Measurements from ENCODE around the gene GAST.
A peak's percentile ranks its signal among the peaks of the same experiment; 100 is the strongest.
"Not testable (repeated sequence)": the region's sequence is repeated elsewhere in the genome, so short reads cannot be mapped to it uniquely, and the experiment has no call there.

GAST gene

DNA sequence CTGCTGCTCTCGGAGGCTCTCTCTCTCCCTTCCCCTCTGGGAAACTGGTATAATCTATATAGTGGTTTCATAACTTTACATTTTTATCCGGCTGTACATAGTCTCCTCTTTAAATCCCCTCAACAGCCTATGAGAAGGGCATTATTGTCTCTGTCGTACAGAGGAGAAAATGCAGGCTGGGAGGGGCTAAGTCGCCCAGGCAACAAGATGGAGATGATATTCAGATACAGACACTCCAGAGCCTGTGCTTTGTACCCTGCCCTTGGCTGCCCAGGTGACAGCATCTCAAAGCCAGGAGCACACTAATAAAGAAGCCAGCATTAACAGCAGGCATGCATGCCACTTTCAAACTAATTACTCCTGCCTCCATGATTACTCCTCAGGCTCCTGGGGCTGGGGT lies 28.1 kb upstream of the GAST start:
- no peak for DNase-seq

DNA sequence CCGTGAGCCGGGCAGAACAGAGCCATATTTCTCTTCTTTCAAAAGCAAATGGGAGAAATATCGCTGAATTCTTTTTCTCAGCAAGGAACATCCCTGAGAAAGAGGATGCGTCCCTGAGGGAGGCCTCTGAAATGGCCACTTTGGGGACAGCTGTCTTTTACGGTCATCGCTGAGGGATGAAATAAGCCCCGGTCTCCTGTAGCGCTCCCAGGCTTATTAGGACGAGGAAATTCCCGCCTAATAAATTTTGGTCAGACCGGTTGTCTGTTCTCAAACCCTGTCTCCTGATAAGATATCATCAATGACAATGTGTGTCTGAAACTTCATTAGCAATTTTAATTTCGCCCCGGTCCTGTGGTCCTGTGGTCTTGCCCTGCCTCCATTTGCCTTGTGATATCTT lies 26.4 kb upstream of the GAST start:
- not testable (repeated sequence) for DNase-seq

DNA sequence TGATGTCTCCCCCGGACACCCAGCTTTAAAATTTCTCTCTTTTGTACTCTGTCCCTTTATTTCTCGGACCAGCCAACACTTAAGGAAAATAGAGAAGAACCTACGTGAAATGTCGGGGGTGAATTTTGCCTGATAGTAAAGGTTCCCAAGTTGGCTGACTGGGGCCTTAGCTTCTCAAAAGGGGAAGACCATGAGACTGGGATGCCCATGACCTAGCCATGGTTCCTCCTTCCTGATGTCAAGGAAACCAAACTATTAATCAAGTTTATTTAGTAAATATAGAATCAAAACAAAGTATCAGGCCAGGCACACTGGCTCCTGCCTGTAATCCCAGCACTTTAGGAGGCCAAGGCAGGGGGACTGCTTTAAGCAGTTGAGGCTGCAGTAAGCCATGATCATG lies 25.9 kb upstream of the GAST start:
- no peak for DNase-seq

DNA sequence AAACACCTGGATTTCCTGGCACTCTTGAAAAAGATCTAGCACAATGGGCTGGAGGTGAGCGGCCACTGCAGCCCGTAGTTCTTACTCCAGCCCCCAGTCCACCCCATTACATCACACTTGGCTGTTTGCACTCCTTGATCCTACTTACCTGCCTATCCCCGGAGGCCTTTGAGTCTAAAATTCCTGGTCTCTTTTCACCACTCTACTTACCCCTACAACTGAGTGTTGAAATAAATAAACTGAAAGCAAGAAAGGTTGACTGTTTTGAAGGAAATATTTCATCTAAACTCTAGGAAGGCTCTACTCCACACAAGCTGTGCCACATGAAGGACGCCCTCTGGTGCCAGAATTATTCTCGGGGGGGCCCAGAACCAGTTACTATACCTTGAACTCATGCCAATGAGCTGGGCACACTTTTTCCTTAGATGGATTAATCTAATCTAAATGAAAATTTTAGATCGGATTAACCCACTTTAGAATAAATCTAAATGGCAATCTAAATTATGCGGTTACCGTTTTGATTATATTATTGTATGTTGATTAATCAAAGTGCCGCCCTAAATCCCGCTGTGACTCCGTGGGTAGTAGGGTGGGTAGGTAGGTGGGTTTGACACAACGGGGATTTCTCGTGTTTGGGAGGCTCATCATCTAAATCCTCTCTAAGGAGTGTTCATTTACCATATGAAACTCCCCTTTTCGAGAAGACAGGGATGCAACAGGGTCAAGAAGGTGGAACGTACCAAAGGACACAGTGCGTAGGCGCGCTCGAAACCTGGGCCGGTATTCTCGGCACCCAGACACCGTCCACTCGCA lies 24.1 kb upstream of the GAST start:
- peak; percentile 89 for DNase-seq

DNA sequence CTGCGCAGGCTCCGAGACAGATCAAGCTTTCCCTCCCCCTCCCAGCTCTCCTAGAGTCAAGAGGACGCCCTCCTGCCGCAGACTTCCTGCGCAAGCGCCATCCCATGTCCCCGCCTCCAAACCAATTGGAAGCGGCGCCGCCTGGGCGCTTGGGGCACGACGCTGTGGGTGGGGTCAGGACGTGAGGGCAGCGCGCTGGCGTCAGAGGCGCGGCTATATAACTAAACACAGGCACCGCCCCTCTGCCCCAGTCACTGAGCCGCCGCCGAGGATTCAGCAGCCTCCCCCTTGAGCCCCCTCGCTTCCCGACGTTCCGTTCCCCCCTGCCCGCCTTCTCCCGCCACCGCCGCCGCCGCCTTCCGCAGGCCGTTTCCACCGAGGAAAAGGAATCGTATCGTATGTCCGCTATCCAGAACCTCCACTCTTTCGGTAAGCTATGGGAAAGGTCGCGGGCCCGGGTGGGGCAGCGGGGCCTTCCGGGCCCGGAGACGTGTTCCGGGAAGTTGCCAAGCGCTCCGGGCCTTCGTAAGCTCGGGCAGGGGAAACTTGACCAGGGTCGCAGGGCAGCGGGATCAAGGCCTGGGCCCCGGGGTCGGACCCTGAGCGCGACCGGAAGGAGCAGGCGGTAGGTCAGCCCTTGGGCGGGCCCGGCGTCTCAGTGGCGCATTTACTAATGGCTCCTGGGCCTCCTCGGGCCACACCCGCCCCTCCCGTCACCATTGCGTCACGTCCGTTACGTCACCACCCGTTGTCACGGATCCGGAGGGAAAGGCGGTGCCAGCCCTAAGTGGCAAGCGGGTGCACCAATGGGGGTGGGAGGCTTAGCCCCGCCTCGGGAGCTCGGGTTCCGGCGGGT lies 23.3 kb upstream of the GAST start, which contains the start of gene EIF1:
TSS of gene EIF1 (plus strand) at position 245 of the 856 bp plus-strand sequence. CDS start at position 399, 154 bp downstream.
- peak; percentile 99 for DNase-seq

DNA sequence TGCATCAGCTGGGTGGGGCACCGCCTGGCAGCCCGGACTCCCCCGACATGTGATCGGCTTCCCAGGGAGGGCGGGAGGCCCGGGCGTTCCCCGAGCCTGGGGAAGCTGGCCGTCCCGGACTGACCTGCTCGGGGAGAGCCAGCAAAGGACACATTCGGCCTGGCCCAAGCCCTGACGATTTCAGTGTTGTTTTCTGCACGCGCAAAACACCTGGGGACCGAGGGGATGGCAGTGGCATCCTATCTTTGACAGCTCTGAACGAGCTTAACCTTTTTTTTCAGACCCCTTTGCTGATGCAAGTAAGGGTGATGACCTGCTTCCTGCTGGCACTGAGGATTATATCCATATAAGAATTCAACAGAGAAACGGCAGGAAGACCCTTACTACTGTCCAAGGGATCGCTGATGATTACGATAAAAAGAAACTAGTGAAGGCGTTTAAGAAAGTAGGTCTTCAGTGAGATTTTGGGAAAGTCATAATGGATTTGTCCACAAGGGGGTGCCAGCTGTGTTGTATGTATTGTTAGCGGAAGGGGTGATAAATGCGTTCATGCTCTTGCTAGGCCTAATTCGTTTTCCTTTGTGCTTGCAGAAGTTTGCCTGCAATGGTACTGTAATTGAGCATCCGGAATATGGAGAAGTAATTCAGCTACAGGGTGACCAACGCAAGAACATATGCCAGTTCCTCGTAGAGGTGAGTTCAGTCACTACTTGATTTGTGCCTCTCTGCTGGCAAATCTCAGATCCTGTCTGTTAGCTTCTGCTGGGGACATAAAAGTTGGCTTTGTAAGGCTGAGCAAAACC lies 22.4 kb upstream of the GAST start:
- peak; percentile 48 for DNase-seq

DNA sequence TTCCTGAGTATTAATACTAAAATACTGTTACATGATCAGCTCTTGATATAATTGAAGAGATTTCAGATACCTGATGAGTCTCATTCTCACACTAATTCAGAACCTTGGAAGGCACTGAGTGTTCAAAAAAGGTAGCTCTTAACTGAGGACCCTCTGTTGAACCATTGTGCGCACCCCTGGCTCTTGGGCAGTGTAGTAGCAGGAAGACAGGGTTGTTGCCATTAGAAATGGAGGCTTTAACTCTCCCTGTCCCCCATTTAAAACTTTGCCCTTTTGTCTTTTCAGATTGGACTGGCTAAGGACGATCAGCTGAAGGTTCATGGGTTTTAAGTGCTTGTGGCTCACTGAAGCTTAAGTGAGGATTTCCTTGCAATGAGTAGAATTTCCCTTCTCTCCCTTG lies 21.6 kb upstream of the GAST start:
- DNase-seq: no peak

DNA sequence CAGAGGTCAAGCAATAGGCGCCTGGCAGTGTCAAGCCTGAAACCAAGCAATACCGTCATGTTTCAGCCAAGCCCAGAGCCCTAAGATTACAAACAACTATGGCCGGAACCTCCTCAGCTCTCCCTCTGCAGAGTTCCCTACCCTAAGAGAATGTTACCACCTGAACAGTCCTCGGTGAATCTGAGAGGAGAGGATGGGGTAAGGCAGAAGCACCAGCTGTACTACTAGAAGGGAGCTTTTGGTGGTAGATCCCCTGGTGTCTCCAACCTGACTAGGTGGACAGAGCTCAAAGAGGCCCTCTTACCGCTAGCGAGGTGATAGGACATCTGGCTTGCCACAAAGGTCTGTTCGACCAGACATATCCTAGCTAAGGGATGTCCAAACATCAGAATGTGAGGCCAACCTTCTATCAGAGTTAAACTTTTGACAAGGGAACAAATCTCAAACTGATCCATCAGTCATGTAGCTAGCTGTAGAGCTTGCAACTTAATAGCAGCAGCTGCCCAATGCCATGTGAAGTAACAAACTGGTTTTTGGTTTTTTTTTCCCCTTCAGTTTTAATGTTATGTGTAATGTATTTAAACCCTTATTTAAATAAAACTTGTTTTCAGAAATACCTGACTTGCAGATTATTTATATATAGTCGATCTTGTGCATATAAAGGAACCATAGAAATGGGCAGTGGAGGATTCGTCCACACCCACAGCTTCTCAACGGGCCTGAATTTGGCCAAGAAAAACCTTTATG lies 20.9 kb upstream of the GAST start:
- DNase-seq: no peak

DNA sequence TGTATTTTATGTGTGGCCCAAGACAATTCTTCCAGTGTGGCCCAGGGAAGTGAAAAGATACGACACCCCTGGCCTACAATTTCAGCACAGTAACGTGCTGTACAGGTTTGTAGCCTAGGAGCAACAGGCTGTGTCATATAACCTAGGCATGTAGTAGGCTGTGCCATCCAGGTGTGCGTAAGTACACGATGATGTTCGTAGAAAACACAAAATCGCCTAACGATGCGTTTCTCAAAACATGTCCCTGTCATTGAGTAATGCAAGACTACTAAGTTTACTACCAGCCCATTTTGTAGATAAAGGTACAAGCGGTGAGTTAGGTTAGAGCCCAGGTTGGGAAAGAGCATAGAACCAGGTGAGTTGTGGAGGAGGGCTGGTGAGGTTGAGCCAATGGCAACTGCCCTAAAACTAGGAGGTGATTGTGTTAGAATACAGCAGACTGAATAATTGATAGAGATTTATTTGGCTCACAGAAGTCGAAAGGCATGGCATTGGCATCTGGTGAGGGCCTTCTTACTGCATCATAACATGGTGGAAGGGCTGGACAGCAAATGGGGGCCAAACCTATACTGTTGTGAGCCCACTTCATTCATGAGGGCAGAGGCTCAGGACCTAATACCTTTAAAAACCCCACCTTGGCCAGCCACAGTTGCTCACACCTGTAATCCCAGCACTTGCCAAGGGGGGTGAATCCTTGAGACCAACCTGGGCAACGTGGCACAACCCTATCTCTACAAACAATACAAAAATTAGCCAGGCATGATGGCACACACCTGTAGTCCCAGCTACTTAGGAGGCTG lies 19.2 kb upstream of the GAST start:
- DNase-seq: no peak

DNA sequence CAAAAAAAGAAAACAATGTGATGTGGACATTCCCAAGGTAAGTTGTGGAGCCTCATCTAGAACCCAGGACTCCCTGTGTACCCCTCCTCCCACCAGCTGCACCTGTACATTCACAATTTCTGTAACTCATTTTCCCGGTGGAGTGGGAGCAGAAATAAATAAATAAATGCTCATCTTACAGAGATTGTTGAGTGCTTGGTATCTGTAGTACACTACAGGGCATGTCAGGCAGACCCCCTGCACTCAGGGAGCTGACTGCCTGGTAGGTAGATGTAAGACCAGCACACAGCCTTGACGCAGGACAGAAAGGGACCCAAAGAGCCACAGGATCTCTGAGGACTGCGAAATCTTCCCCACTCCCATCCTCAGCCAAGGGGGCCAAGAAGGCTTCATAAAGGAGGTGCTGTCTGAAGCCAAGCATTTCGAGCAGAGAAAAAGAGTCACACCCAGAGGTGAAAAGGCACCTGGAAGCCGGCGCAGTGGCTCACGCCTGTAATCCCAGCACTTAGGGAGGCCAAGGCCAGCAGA lies 16.9 kb upstream of the GAST start:
- DNase-seq: no peak

DNA sequence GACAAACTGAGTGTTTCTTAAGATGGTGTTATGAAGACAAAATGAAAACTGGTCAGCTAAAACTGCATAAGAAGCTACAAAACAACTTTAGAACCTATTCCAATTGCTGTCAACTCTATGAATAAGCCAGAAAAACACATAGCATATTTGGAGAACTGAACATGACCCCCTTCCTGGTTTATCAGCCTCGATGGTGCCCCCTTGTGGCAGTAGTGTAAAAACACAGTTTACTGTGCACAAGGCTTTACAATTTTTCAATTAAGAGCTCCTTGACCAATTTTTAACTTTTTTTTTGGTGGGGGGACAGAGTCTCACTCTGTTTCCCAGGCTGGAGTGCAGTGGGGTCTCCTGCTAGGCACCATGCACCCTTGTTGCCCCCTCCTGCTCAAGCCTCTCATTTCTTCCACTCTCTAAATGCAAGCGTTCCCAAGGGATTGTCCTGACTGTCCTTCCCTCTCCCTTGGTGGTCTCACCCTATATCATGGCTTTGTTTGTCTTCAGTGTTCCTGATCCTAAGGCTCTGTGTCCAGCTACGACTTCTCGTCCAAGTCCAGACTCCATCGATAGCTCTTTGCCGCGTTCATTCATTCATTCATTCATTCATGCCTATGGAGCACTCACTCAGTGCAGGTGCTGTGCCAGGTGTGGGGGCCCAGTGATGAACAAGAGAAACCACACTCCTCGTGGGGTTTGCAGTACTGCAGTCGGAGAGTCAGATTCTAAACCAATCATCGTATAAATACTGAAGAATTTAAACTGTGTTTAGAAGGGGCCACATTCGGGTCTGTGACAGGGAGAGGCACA lies 16.0 kb upstream of the GAST start:
- DNase-seq: peak; percentile 60

DNA sequence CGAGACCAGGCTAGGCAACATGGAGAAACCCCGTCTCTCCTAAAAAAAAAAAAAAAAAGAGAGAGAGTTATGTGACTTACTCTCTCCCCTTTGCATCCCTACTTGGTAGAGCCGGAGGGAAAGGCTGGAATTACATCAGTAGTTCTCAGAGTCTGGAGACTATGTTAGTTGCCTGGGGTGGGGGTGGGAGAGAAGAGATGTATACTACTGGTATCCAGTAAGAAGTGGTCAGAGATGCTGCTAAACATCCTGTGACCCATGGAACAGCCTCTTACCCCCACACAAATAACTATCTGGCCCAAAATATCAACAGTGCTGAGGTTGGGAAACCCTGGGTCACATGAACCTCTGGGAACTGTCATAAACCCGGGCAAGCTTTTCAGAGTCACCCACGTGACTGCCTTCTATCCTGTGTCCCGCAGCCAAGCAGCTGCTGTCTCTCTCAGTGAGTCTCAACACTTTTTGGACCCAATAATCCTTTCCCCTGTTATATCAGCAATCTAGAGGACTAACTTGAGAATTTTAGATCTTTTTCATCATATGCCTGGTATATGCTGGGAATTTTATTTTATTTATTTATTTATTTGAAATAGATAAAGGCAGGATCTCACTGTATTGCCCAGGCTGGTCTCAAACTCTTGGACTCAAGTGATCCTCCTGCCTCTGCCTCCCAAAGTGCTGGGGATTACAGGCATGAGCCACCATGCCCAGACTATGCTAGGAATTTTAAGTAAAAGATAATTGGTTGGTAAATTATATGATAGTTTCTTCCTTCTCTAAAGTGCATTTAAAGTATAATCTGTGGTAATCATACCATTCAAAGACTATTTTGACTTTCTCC lies 14.8 kb upstream of the GAST start:
- no peak for DNase-seq

DNA sequence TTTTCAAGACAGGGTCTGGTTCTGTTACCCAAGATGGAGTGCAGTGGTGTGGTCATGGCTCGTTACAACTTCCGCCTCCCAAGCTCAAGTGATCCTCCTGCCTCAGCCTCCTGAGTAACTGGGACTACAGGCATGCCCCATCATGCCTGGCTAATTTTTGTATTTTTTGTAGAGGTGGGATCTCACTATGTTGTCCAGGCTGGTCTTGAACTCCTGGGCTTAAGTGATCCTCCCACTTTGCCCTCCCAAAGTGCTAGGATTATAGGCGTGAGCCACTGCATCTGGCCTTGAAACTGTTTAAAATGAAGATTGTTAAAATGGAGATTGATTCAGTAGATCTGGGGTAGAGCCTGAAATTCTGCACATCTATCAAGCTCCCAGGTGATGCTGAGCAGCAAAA lies 11.3 kb upstream of the GAST start:
- DNase-seq: not testable (repeated sequence)

DNA sequence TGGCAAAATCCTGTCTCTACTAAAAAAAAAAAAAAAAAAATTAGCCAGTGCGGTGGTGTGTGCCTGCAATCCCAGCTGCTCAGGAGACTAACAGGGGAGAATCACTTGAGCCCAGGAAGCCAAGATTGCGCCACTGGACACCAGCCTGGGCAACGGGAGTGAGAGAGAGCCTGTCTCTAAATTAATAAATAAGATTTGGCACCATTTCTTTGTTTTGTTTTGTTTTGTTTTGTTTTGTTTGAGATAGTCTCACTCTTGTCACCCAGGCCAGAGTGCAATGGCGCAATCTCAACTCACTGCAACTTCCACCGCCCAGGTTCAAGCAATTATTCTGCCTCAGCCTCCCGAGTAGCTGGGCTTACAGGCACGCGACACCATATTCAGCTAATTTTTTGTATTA lies 9.4 kb upstream of the GAST start:
- DNase-seq: no peak

DNA sequence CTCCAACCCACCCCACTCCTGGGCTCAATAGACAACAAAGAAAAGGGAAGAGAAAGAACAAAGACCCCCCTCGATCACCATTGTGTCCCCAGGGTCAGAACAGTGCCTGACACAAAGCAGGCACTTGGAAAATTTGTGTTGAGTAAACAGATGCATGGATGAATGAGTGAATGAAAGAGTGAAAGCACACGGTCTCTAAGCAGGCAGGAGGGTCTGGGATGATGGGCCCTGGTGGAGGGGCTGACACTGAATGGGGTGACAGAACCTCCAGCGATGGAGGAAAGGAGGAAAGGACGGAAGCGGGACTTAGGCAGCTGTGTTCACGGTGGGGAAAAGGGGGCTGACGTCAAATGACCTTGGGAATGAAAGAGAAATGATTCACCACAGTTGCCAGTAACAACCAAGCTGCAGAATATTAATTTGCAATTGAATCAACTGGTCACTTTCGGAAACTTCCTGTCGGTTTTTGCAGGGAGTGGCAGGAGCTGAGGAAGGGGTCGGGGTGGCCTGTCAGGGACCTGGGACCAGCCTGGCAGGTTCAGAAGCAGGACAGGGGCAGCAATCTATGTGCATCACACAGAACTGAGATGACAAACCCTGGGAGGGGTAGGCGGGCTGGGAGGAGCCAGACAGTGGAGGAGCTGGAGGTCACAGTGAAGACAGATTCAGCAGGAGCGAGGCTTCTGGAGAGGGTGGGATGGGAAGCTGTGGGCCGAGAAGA lies 6.7 kb upstream of the GAST start:
- no peak for DNase-seq

DNA sequence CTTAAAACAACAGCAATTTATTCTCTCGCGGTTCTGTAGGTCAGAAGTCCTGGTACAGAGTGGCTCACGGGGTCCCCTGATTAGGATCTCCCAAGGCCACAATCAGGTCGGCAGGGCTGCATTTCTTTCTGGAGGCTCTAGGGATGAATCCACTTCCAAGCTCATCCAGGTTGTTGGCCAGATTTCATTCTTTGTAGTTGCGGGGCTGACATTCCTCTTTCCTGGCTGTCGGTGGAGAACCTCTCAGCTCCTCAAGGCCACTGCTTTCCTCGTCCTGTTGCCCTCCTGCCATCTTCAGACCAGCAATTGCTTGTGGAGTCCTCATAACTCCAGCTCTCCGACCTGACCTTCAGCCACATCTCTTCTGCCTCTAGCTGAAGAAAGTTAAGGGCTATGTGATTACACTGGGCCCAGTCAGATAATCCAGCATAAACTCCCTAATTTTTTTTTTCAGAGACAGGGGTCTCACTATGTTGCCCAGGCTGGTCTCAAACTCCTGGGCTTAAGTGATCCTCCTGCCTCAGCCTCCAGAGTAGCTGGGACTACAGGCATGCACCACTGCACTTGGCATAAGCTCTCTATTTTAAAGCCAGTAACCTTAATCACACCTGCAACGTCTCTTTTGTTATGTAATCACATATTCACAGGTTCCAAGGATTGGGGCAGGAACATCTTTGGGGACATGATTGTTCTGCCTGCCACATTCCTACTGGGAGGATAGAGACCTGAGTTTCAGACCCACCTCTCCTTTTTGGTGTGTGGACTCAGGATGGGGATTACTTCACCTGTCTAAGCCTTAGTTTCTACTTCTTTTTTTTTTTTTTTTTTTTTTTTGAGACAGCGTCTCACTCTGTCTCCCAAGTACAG lies 4.1 kb upstream of the GAST start:
- DNase-seq: no peak

DNA sequence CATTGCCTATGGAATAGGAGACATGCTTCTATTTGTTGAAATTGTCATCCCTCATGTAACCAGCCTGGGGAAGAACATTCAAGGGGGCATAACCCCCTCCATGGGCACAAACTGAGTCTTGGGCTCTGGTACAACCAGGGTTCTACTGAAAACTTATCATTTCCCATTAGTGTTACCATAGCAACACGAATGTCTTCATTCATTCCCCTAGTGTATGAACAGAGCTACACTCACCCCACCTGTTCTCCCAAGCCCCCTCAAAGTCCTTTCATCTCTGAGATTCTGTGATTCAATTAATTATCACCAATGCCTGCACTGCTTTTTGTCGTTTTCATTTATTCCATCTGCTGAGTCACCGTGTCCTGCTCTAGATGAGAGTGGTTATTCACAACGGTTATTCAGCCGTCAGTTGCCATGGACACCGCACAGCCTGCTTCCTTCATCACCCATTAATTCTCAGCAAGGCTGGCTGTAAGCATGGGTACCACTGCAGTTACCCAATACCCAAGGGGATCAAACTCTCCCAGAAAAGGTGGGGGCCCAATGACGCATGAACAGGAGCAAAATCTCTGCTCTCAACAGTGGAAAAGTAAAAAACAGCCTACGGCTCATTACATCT lies 1.6 kb upstream of the GAST start:
- DNase-seq: peak; percentile 45

Data from kidney glomerular epithelial cell (primary cell).